Mammary epithelial cell (primary cell): Measurements from ENCODE around the gene KAZN.

Source experiments
- EZH2 ChIP-seq: IDR thresholded peaks from 2 replicates; pipeline ENCODE4 v1.6.1; 2012; ENCODE audit warnings: low read length, inconsistent platforms, borderline replicate concordance
- TF ChIP-seq, protein P1 (sequence below), 2 donors: IDR thresholded peaks in 1 of 2; conservative IDR thresholded peaks in 1 of 2; 2 replicates each; pipeline ENCODE4 v1.5.1; 2011 to 2012; ENCODE audit warnings: inconsistent platforms in 2 of 2, low read length in 2 of 2, mild to moderate bottlenecking in 2 of 2, control low read depth in 1 of 2, low read depth in 1 of 2; ENCODE audit not compliant: insufficient read depth in 1 of 2; ENCODE audit errors: extremely low read depth in 1 of 2

DNA sequence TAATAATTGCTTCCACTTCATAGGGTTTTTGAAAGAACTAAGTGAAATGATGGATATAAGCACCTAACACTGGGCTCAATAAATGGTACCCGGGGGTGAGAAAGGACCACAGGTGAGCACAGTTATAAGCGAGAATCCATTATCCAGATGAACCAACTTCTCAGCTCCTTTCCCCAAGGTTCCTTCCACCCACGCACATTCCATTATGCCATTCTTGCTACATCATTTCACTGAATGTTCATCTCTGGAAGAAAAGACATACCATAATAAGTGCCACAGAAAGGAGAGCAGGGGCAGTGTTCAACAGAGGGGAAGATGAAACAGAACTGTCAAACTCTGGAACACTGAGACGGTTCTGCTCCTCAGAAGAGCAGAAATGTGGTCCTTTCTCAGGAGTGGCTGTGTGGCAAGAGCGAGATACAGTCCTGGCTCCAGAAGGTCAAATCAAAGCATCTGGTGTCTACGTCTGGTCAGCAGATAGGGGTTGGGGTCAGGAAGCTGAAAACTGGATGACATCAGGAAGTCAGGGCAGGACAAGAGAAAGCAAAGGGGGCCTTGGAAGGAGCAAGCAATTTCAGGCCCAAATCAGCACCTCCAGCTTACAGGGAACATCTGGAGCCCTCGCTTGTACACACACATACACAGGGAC, 299.6 kb downstream of the KAZN start:
- no peak for TF ChIP-seq EZH2
- TF ChIP-seq, protein P1, sequence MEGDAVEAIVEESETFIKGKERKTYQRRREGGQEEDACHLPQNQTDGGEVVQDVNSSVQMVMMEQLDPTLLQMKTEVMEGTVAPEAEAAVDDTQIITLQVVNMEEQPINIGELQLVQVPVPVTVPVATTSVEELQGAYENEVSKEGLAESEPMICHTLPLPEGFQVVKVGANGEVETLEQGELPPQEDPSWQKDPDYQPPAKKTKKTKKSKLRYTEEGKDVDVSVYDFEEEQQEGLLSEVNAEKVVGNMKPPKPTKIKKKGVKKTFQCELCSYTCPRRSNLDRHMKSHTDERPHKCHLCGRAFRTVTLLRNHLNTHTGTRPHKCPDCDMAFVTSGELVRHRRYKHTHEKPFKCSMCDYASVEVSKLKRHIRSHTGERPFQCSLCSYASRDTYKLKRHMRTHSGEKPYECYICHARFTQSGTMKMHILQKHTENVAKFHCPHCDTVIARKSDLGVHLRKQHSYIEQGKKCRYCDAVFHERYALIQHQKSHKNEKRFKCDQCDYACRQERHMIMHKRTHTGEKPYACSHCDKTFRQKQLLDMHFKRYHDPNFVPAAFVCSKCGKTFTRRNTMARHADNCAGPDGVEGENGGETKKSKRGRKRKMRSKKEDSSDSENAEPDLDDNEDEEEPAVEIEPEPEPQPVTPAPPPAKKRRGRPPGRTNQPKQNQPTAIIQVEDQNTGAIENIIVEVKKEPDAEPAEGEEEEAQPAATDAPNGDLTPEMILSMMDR (conservative IDR thresholded peaks at IDR 0.05 in 1 of 2, IDR thresholded peaks at IDR 0.05 in 1 of 2; ENCODE audit: extremely low read depth in 1 of 2, insufficient read depth in 1 of 2, low read depth in 1 of 2, low read length in 2 of 2): no peak
